Panc1 (cell line): Measurements from ENCODE around the gene EGFL7.

Source experiments
- CTCF ChIP-seq: fragments of 450-650 bp; IDR thresholded peaks from 2 replicates; pipeline ENCODE4 v1.5.1; 2017; ENCODE audit warnings: mild to moderate bottlenecking
- POLR2AphosphoS5 ChIP-seq: IDR thresholded peaks from 2 replicates; pipeline ENCODE4 v1.6.1; 2012; ENCODE audit warnings: mild to moderate bottlenecking, low read depth, low read length, moderate library complexity
- SIN3A ChIP-seq: IDR thresholded peaks from 2 replicates; pipeline ENCODE4 v1.6.1; 2012; ENCODE audit warnings: low read depth, mild to moderate bottlenecking, low read length, moderate library complexity, borderline replicate concordance; ENCODE audit not compliant: insufficient read depth
- TCF7L2 ChIP-seq: IDR thresholded peaks from 2 replicates; pipeline ENCODE4 v1.6.1; 2011; ENCODE audit warnings: mild to moderate bottlenecking, low read depth, low read length, inconsistent platforms

- no peak for TF ChIP-seq POLR2AphosphoS5
- TF ChIP-seq TCF7L2: no peak
- no peak for TF ChIP-seq CTCF
- TF ChIP-seq SIN3A: no peak
Observed at GRCh38 chr9:136700959-136701667, 38.4 kb downstream of the EGFL7 start.
